ENCODE measurements around the gene MCCC2.
"Not testable (repeated sequence)": the region's sequence is repeated elsewhere in the genome, so short reads cannot be mapped to it uniquely, and the experiment has no call there.

MCCC2 gene

GRCh38 chr5:71586941-71587765 is at the start of gene MCCC2:
MCCC2 (plus strand) TSS chr5:71587340; CDS start chr5:71587426, 86 bp downstream.
- ATAC-seq = peak; percentile 100
- peak; percentile 98 for DNase-seq

GRCh38 chr5:71537687-71538086 is 49.5 kb upstream of the MCCC2 start:
- DNase-seq (no peak), ATAC-seq (no peak)

GRCh38 chr5:71550885-71551284 is 36.3 kb upstream of the MCCC2 start:
- DNase-seq, ATAC-seq: not testable (repeated sequence)

- ATAC-seq, DNase-seq: not testable (repeated sequence)
Measured at GRCh38 chr5:71551582-71551981, 35.6 kb upstream of the MCCC2 start.

GRCh38 chr5:71552026-71552749 is 35.0 kb upstream of the MCCC2 start:
- not testable (repeated sequence) for ATAC-seq, DNase-seq

GRCh38 chr5:71563161-71563560 is 24.0 kb upstream of the MCCC2 start:
- ATAC-seq (no peak), DNase-seq (no peak)

- ATAC-seq = no peak
- no peak for DNase-seq
Measured at GRCh38 chr5:71564895-71565294, 22.2 kb upstream of the MCCC2 start.

GRCh38 chr5:71569748-71570509 is 17.2 kb upstream of the MCCC2 start:
- DNase-seq (no peak), ATAC-seq (no peak)

- not testable (repeated sequence) for ATAC-seq, DNase-seq
Measured at GRCh38 chr5:71571811-71572210, 15.3 kb upstream of the MCCC2 start.

GRCh38 chr5:71573591-71573990 is 13.5 kb upstream of the MCCC2 start:
- DNase-seq (no peak), ATAC-seq (no peak)

- not testable (repeated sequence) for ATAC-seq, DNase-seq
Measured at GRCh38 chr5:71575588-71575987, 11.6 kb upstream of the MCCC2 start.

- no peak for ATAC-seq
- no peak for DNase-seq
Measured at GRCh38 chr5:71576241-71576640, 10.9 kb upstream of the MCCC2 start.

- not testable (repeated sequence) for ATAC-seq, DNase-seq
Measured at GRCh38 chr5:71577839-71578238, 9.3 kb upstream of the MCCC2 start.

GRCh38 chr5:71582945-71583584 is 4.1 kb upstream of the MCCC2 start:
- DNase-seq (no peak), ATAC-seq (no peak)

GRCh38 chr5:71586052-71586940 is 844 bp upstream of the MCCC2 start:
- ATAC-seq = no peak
- no peak for DNase-seq

GRCh38 chr5:71587766-71588532 is 809 bp downstream of the MCCC2 start:
- ATAC-seq (no peak), DNase-seq (peak; percentile 14)

- ATAC-seq (no peak), DNase-seq (no peak)
Measured at GRCh38 chr5:71588533-71588885, 1.4 kb downstream of the MCCC2 start.

GRCh38 chr5:71589903-71590302 is 2.8 kb downstream of the MCCC2 start:
- no peak for ATAC-seq
- no peak for DNase-seq

GRCh38 chr5:71591100-71591499 is 4.0 kb downstream of the MCCC2 start:
- ATAC-seq (no peak), DNase-seq (no peak)

GRCh38 chr5:71596169-71596568 is 9.0 kb downstream of the MCCC2 start:
- no peak for ATAC-seq
- no peak for DNase-seq
